H1 (cell line): Measurements from ENCODE around the gene YPEL5.

Source experiments
- POLR2A ChIP-seq, 2 experiments: IDR thresholded peaks; 1 replicate in 1 of 2; 2 replicates in 1 of 2; pipeline ENCODE4 v1.6.1; 2011; ENCODE audit warnings: low read depth in 2 of 2, low read length in 2 of 2, mild to moderate bottlenecking in 2 of 2; ENCODE audit errors: control extremely low read depth in 1 of 2
- SIN3A ChIP-seq, 2 experiments: IDR thresholded peaks in 1 of 2; conservative IDR thresholded peaks in 1 of 2; 2 replicates each; pipeline ENCODE4 v1.6.1; 2011 to 2012; ENCODE audit warnings: low read length in 2 of 2, improper control_type of control experiment in 1 of 2, low read depth in 1 of 2, mild to moderate bottlenecking in 1 of 2
- SRF ChIP-seq: IDR thresholded peaks from 2 replicates; pipeline ENCODE4 v1.6.1; 2011; ENCODE audit warnings: mild to moderate bottlenecking, low read depth, low read length, moderate library complexity
- TF ChIP-seq, protein P1 (sequence below), 3 experiments: IDR thresholded peaks; 1 replicate in 2 of 3; 2 replicates in 1 of 3; pipeline versions ENCODE4 v1.5.1 to v1.6.1; 2011; ENCODE audit warnings: low read length in 3 of 3, mild to moderate bottlenecking in 3 of 3, inconsistent platforms in 2 of 3, low read depth in 1 of 3, moderate library complexity in 1 of 3; ENCODE audit not compliant: insufficient read depth in 1 of 3; ENCODE audit errors: control extremely low read depth in 1 of 3

DNA sequence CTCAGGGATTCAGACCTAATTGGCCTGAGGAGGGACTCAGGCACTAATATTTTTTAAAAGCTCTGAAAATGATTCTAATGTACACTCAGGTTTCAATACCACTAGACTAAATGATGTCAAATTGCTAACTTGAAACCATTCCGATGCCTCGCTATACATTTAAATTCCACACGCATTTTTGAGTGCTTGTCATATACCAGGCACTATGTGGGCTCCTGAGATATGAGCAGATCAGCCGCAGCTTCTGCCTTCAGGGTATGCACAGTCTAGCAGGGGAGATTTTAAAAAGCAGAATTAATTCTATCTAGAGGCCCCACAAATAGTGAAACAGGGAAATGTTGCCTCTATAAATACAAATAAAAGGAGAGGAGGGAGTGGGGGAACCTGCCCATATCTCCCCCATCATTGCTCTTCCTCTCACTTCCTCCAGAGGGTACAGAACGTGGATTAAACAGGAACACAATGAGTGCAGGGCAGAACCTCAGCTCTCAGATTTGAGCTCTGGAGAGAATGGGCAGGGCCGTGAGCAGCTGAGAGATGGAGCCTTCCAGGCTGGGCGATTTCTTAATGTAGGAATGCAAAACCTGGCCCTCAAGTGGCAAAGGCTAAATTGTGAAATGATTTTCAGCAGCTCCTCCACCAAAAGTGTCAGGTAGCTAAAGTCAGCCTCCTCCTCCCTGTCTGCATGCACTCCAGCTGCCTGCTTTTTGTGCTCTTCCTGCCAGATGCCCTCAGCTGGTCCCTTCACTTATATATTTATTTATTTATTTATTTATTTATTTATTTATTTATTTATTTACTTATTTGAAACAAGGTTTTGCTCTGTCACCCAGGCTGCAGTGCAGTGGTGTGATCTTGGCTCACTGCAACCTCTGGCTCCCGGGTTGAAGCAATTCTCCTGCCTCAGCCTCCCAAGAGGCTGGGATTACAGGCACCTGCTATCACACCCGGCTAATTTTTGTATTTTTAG, 59.9 kb downstream of the YPEL5 start:
- TF ChIP-seq, protein P1, sequence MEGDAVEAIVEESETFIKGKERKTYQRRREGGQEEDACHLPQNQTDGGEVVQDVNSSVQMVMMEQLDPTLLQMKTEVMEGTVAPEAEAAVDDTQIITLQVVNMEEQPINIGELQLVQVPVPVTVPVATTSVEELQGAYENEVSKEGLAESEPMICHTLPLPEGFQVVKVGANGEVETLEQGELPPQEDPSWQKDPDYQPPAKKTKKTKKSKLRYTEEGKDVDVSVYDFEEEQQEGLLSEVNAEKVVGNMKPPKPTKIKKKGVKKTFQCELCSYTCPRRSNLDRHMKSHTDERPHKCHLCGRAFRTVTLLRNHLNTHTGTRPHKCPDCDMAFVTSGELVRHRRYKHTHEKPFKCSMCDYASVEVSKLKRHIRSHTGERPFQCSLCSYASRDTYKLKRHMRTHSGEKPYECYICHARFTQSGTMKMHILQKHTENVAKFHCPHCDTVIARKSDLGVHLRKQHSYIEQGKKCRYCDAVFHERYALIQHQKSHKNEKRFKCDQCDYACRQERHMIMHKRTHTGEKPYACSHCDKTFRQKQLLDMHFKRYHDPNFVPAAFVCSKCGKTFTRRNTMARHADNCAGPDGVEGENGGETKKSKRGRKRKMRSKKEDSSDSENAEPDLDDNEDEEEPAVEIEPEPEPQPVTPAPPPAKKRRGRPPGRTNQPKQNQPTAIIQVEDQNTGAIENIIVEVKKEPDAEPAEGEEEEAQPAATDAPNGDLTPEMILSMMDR (IDR thresholded peaks at IDR 0.05; ENCODE audit: control extremely low read depth in 1 of 3, insufficient read depth in 1 of 3, low read depth in 1 of 3, low read length in 3 of 3) = no peak
- TF ChIP-seq SIN3A (conservative IDR thresholded peaks at IDR 0.05 in 1 of 2, IDR thresholded peaks at IDR 0.05 in 1 of 2; ENCODE audit: low read depth in 1 of 2, low read length in 2 of 2) (no peak), SRF (no peak), POLR2A (IDR thresholded peaks at IDR 0.05; ENCODE audit: control extremely low read depth in 1 of 2, low read depth in 2 of 2, low read length in 2 of 2) (no peak)
